HepG2 (cell line): ENCODE data around the gene DPP3. TPM values are rescaled to one million over a fixed set of nuclear protein-coding genes. Genes with fewer than 3 reads are reported as not detected.
A peak's percentile ranks its signal among the peaks of the same experiment; 100 is the strongest.

Experiments used
- ADNP ChIP-seq: sonication (generic); formaldehyde crosslinking; IDR thresholded peaks from 2 replicates; pipeline ENCODE4 v1.4.0; 2020; ENCODE audit warnings: missing genetic modification reagents
- ATAD3A ChIP-seq: sonication (generic); formaldehyde crosslinking; IDR thresholded peaks from 2 replicates; pipeline ENCODE4 v1.4.0; 2020; ENCODE audit warnings: missing genetic modification reagents
- HHEX ChIP-seq: IDR thresholded peaks from 2 replicates; pipeline ENCODE4 v1.6.1; 2016; ENCODE audit warnings: control low read depth
- MEIS2 ChIP-seq: sonication (generic); formaldehyde crosslinking; IDR thresholded peaks from 2 replicates; pipeline ENCODE4 v1.9.0; 2021; ENCODE audit warnings: mild to moderate bottlenecking, missing genetic modification reagents
- NFE2L2 ChIP-seq: fragments of 150-350 bp; IDR thresholded peaks from 2 replicates; pipeline ENCODE4 v1.6.1; 2014; ENCODE audit warnings: low read length
- PRPF4 ChIP-seq: fragments of 200-400 bp; formaldehyde crosslinking; IDR thresholded peaks from 2 replicates; pipeline ENCODE4 v1.6.1; 2016; ENCODE audit warnings: low read length, low read depth; ENCODE audit not compliant: poor library complexity, severe bottlenecking
- REPIN1 ChIP-seq: sonication (generic); formaldehyde crosslinking; IDR thresholded peaks from 2 replicates; pipeline ENCODE4 v1.8.0; 2022; ENCODE audit warnings: missing genetic modification reagents, low read depth, mild to moderate bottlenecking, borderline replicate concordance
- SMC3 ChIP-seq: IDR thresholded peaks from 2 replicates; pipeline ENCODE4 v1.6.1; 2011; ENCODE audit warnings: low read length, improper control_type of control experiment
- TBL1XR1 ChIP-seq: fragments of 150-350 bp; IDR thresholded peaks from 2 replicates; pipeline ENCODE4 v1.6.1; 2014; ENCODE audit warnings: borderline replicate concordance, low read length; ENCODE audit not compliant: partially characterized antibody
- ZMAT3 ChIP-seq: sonication (generic); formaldehyde crosslinking; conservative IDR thresholded peaks from 2 replicates; pipeline ENCODE4 v1.7.0; 2021; ENCODE audit warnings: missing genetic modification reagents
- ZNF121 ChIP-seq: sonication (generic); formaldehyde crosslinking; IDR thresholded peaks from 2 replicates; pipeline ENCODE4 v1.5.0; 2020; ENCODE audit warnings: mild to moderate bottlenecking, missing genetic modification reagents
- ZNF430 ChIP-seq: sonication (generic); formaldehyde crosslinking; IDR thresholded peaks from 2 replicates; pipeline ENCODE4 v1.9.0; 2021; ENCODE audit warnings: mild to moderate bottlenecking, missing genetic modification reagents
- ZNF607 ChIP-seq: sonication (generic); formaldehyde crosslinking; IDR thresholded peaks from 2 replicates; pipeline ENCODE4 v1.5.1; 2020; ENCODE audit warnings: missing genetic modification reagents, mild to moderate bottlenecking, borderline replicate concordance
- polyA plus RNA-seq, 8 experiments: library from polyadenylated mRNA; depleted of rRNA in 3 of 8; stranded (reverse) in 7 of 8; unstranded in 1 of 8; fragments of >200 nt; fragmentation: Illumina TruSeq in 4 of 8; extraction: Trizol in 4 of 8; gene quantifications; 2 replicates each; pipeline versions ENCODE4 v1.2.1 to v1.2.3, GENCODE V29; 2011 to 2016; ENCODE audit warnings: low read depth in 4 of 8, missing spikeins in 1 of 8, mixed read lengths in 1 of 8; ENCODE audit not compliant: insufficient read depth in 1 of 8
- total RNA-seq, 5 experiments: library from RNA; depleted of rRNA; stranded (reverse); fragments of >200 nt; fragmentation: Illumina TruSeq; extraction: Trizol; gene quantifications; 2 replicates each; pipeline ENCODE4 v1.2.3, GENCODE V29; 2016; ENCODE audit warnings: low read depth in 1 of 5
- TF ChIP-seq, protein P1 (sequence below): sonication (generic); formaldehyde crosslinking; IDR thresholded peaks from 2 replicates; pipeline ENCODE4 v1.4.0; 2020; ENCODE audit warnings: low read depth, mild to moderate bottlenecking, missing genetic modification reagents
- TF ChIP-seq, protein P2 (sequence below): sonication (generic); formaldehyde crosslinking; IDR thresholded peaks from 2 replicates; pipeline ENCODE4 v1.9.0; 2022; ENCODE audit warnings: low read depth, missing genetic modification reagents
- TF ChIP-seq, protein P3 (sequence below): sonication (generic); formaldehyde crosslinking; IDR thresholded peaks from 2 replicates; pipeline ENCODE4 v1.8.0; 2022; ENCODE audit warnings: mild to moderate bottlenecking, missing genetic modification reagents
- TF ChIP-seq, protein P4 (sequence below): IDR thresholded peaks from 2 replicates; pipeline ENCODE4 v1.6.1; 2016; ENCODE audit warnings: control low read depth
- TF ChIP-seq, protein P5 (sequence below): sonication (generic); formaldehyde crosslinking; IDR thresholded peaks from 2 replicates; pipeline ENCODE4 v1.8.0; 2022; ENCODE audit warnings: mild to moderate bottlenecking, missing genetic modification reagents, moderate library complexity
- TF ChIP-seq, protein P6 (sequence below): sonication (generic); formaldehyde crosslinking; IDR thresholded peaks from 2 replicates; pipeline ENCODE4 v1.8.0; 2022; ENCODE audit warnings: missing genetic modification reagents, low read depth, mild to moderate bottlenecking, borderline replicate concordance
- TF ChIP-seq, protein P7 (sequence below): sonication (generic); formaldehyde crosslinking; conservative IDR thresholded peaks from 2 replicates; pipeline ENCODE4 v1.4.0; 2020; ENCODE audit warnings: missing genetic modification reagents
- TF ChIP-seq, protein P8 (sequence below): sonication (generic); formaldehyde crosslinking; IDR thresholded peaks from 2 replicates; pipeline ENCODE4 v1.4.0; 2020; ENCODE audit warnings: missing genetic modification reagents

Gene DPP3
- total and polyA plus RNA-seq, 2 of the 13 experiments (the other 11 are each of a cell fraction or from before 2014, with no cell fraction given) = 38.4 to 59.8 TPM

DNA sequence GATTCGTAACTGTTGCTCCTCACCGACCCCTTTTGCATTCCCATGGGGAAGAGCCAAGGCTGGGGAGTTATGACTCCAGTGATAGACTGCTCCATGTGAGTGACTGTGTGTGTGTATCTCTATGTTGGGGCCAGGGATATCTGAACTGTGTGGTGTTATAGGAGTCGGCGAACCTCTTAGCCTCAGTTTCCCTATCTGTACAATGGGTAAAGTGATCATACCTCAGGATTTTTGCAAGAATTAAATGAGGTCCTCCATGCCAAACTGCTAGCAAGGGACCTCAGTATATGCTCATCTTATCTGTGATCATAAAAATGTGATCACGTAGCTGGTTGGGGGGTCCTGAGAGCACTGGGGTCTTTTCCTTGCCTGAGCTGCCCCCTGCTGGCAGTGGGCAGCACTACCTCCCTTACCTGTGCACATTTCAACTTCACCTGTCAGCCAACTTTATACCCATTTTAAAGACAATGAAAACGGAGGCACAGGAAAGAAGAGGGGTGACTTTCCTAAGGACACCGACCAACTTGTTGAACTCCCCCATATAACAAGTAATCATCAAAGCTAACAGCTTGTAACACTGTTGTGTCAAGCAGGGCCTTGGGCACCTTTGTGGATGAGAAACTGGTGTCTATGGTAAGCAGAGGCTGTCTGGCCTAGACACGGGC lies 1.4 kb upstream of the DPP3 start (continued):
- TF ChIP-seq, protein P1, sequence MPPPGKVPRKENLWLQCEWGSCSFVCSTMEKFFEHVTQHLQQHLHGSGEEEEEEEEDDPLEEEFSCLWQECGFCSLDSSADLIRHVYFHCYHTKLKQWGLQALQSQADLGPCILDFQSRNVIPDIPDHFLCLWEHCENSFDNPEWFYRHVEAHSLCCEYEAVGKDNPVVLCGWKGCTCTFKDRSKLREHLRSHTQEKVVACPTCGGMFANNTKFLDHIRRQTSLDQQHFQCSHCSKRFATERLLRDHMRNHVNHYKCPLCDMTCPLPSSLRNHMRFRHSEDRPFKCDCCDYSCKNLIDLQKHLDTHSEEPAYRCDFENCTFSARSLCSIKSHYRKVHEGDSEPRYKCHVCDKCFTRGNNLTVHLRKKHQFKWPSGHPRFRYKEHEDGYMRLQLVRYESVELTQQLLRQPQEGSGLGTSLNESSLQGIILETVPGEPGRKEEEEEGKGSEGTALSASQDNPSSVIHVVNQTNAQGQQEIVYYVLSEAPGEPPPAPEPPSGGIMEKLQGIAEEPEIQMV = no peak
- TF ChIP-seq SMC3 = peak; percentile 54; the same call in 1 of the 2 replicates
- no peak for TF ChIP-seq ZNF430 (CRISPR knock-in tag)
- TF ChIP-seq, protein P2, sequence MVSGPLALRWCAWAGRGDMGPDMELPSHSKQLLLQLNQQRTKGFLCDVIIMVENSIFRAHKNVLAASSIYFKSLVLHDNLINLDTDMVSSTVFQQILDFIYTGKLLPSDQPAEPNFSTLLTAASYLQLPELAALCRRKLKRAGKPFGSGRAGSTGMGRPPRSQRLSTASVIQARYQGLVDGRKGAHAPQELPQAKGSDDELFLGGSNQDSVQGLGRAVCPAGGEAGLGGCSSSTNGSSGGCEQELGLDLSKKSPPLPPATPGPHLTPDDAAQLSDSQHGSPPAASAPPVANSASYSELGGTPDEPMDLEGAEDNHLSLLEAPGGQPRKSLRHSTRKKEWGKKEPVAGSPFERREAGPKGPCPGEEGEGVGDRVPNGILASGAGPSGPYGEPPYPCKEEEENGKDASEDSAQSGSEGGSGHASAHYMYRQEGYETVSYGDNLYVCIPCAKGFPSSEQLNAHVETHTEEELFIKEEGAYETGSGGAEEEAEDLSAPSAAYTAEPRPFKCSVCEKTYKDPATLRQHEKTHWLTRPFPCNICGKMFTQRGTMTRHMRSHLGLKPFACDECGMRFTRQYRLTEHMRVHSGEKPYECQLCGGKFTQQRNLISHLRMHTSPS = no peak
- peak; percentile 47; the same call in 1 of the 2 replicates for TF ChIP-seq ADNP (CRISPR knock-in tag)
- TF ChIP-seq, protein P3, sequence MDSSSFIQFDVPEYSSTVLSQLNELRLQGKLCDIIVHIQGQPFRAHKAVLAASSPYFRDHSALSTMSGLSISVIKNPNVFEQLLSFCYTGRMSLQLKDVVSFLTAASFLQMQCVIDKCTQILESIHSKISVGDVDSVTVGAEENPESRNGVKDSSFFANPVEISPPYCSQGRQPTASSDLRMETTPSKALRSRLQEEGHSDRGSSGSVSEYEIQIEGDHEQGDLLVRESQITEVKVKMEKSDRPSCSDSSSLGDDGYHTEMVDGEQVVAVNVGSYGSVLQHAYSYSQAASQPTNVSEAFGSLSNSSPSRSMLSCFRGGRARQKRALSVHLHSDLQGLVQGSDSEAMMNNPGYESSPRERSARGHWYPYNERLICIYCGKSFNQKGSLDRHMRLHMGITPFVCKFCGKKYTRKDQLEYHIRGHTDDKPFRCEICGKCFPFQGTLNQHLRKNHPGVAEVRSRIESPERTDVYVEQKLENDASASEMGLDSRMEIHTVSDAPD (CRISPR knock-in tag) = no peak
- no peak for TF ChIP-seq ZMAT3
- no peak for TF ChIP-seq ZNF121 (CRISPR knock-in tag)
- TF ChIP-seq MEIS2 = peak; percentile 94
- TF ChIP-seq ZNF607 (CRISPR knock-in tag) = no peak
- TF ChIP-seq, protein P4, sequence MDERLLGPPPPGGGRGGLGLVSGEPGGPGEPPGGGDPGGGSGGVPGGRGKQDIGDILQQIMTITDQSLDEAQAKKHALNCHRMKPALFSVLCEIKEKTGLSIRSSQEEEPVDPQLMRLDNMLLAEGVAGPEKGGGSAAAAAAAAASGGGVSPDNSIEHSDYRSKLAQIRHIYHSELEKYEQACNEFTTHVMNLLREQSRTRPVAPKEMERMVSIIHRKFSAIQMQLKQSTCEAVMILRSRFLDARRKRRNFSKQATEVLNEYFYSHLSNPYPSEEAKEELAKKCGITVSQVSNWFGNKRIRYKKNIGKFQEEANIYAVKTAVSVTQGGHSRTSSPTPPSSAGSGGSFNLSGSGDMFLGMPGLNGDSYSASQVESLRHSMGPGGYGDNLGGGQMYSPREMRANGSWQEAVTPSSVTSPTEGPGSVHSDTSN (CRISPR knock-in tag) = peak; percentile 59
- TF ChIP-seq, protein P5, sequence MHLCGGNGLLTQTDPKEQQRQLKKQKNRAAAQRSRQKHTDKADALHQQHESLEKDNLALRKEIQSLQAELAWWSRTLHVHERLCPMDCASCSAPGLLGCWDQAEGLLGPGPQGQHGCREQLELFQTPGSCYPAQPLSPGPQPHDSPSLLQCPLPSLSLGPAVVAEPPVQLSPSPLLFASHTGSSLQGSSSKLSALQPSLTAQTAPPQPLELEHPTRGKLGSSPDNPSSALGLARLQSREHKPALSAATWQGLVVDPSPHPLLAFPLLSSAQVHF (CRISPR knock-in tag) = no peak
- no peak for TF ChIP-seq NFE2L2
- TF ChIP-seq TBL1XR1 = no peak
- no peak for TF ChIP-seq PRPF4
- no peak for TF ChIP-seq REPIN1 (CRISPR knock-in tag)
- TF ChIP-seq, protein P6, sequence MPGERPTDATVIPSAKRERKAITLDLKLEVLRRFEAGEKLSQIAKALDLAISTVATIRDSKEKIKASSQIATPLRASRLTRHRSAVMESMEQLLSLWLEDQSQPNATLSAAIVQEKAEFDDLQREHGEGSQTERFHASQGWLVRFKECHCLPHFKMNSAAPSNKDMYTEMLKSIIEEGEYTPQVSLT (CRISPR knock-in tag) = no peak
- TF ChIP-seq, protein P7, sequence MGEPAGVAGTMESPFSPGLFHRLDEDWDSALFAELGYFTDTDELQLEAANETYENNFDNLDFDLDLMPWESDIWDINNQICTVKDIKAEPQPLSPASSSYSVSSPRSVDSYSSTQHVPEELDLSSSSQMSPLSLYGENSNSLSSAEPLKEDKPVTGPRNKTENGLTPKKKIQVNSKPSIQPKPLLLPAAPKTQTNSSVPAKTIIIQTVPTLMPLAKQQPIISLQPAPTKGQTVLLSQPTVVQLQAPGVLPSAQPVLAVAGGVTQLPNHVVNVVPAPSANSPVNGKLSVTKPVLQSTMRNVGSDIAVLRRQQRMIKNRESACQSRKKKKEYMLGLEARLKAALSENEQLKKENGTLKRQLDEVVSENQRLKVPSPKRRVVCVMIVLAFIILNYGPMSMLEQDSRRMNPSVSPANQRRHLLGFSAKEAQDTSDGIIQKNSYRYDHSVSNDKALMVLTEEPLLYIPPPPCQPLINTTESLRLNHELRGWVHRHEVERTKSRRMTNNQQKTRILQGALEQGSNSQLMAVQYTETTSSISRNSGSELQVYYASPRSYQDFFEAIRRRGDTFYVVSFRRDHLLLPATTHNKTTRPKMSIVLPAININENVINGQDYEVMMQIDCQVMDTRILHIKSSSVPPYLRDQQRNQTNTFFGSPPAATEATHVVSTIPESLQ = no peak
- TF ChIP-seq HHEX (CRISPR knock-in tag) = no peak
- TF ChIP-seq, protein P8, sequence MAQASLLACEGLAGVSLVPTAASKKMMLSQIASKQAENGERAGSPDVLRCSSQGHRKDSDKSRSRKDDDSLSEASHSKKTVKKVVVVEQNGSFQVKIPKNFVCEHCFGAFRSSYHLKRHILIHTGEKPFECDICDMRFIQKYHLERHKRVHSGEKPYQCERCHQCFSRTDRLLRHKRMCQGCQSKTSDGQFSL = no peak
- no peak for TF ChIP-seq ATAD3A (CRISPR knock-in tag)
